VCaP (cell line): ENCODE data around the gene MYBPH.

Experiments used
- H3K27ac ChIP-seq: fragments of 450-650 bp; 2 replicates; pipeline ENCODE4 v1.5.1; 2017
- TF ChIP-seq, protein P1 (sequence below): fragments of 450-650 bp; conservative IDR thresholded peaks from 2 replicates; pipeline ENCODE4 v1.5.1; 2017; ENCODE audit warnings: mild to moderate bottlenecking, moderate library complexity

Gene MYBPH

DNA sequence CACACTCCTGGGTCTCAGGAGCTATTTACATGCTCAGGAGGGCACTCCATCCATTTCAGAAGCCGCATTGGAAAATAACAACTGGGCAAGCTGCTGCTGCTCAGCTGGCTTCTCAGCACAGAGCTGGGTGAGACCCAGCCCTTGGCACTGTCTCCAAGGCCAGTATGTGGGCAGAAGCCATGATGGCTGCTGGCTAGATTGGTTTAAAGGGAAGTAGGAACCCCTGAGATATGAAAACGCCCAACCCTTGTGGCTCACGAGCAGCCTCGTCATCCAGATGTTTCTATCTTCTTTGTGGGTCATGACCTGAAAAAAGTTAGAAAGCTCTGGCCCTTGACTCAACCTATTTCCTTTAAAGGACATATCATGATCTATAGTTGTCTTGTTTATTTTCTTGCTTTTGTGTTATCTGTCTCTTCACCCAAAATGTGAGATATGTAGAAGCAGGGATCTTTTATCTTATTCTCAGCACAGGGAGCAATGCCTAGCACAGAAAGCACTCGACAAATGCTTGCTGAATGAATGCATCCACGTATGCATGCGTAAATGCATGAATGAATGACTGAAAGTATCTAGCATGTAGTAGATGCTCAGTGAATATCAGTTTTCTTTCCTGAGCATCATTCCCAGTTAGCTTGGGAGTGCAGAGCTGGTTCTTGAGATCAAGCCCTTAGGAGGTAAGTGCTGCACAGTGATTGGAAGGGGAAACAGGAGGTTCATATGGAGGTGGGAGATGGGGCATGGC, 11.6 kb downstream of the MYBPH start:
- TF ChIP-seq, protein P1, sequence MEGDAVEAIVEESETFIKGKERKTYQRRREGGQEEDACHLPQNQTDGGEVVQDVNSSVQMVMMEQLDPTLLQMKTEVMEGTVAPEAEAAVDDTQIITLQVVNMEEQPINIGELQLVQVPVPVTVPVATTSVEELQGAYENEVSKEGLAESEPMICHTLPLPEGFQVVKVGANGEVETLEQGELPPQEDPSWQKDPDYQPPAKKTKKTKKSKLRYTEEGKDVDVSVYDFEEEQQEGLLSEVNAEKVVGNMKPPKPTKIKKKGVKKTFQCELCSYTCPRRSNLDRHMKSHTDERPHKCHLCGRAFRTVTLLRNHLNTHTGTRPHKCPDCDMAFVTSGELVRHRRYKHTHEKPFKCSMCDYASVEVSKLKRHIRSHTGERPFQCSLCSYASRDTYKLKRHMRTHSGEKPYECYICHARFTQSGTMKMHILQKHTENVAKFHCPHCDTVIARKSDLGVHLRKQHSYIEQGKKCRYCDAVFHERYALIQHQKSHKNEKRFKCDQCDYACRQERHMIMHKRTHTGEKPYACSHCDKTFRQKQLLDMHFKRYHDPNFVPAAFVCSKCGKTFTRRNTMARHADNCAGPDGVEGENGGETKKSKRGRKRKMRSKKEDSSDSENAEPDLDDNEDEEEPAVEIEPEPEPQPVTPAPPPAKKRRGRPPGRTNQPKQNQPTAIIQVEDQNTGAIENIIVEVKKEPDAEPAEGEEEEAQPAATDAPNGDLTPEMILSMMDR = no peak
- H3K27ac ChIP-seq = no peak overlapping the region

DNA sequence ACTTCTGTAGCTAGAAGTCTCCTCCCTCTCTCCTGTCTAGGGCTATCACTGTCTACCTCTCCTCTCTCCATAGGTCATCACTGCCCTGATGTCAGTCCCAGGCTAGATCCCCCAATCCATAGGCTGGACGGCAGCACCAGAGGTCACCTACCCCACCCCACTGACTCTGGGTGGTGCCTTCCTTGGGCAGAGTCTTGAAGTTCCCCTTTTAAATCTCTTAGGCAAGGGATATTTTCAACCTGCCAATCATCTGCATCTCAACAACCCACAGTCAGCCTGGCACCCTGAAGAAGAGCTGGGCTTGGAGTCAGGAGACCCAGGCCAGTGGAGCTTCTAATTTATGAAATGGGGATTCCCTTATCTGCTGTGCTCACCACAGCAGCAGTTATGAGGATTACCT, 13.2 kb downstream of the MYBPH start:
- TF ChIP-seq, protein P1 = no peak
- no peak overlapping the region for H3K27ac ChIP-seq

DNA sequence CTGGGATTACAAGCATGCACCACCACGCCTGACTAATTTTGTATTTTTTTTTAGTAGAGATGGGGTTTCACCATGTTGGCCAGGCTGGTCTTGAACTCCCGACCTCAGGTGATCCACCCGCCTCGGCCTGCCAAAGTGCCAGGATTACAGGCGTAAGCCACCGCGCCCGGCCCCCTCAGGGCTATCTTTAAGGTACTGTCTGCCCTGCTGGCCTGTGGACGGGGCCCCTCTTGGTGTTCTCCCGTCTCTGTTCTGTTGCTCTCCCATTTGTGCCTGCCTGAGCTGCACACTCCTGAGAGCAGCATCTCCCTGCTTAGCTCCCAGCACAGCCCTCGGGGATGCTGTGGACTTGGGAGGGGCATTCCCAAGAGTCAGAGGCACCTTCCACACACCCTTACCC, 13.9 kb downstream of the MYBPH start:
- no peak overlapping the region for H3K27ac ChIP-seq
- TF ChIP-seq, protein P1 = no peak

DNA sequence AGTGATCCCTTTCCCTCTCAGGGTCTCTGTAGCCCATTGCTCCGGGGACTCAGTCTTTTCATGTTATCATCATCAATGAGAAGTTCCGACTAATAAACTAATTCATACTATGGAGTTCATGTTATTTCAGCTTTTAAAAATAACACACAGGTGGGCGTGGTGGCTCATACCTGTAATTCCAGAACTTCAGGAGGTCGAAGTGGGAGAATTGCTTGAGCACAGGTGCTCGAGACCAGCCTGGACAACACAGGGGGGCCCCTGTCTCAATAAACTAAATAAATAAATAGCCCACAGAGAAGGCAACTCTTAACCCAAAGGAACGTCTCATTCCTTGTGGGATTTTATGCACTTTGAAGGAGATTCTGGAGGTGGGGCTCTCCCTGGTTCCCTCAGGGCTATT, 14.5 kb downstream of the MYBPH start:
- TF ChIP-seq, protein P1 = no peak
- H3K27ac ChIP-seq = no peak overlapping the region

DNA sequence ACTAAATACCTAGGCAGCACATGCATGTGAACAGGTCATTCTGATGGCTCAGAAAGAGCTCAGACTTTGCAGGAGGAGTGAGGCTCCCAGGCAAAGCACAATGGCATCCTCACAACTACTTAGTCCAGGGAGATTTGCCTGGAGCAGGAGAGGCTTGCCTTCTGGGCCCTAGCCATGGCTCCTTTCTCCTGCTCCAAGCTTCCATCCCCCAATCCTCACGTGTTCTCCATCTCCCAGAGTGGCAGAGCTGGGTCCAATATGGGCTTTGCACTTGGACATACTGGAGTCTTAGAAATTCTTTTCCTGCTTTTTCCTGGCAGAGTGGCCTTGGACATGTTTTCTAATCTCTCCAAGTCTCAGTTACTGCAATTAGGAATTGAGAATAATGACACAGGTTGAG, 15.8 kb downstream of the MYBPH start:
- no peak overlapping the region for H3K27ac ChIP-seq
- TF ChIP-seq, protein P1 = no peak

DNA sequence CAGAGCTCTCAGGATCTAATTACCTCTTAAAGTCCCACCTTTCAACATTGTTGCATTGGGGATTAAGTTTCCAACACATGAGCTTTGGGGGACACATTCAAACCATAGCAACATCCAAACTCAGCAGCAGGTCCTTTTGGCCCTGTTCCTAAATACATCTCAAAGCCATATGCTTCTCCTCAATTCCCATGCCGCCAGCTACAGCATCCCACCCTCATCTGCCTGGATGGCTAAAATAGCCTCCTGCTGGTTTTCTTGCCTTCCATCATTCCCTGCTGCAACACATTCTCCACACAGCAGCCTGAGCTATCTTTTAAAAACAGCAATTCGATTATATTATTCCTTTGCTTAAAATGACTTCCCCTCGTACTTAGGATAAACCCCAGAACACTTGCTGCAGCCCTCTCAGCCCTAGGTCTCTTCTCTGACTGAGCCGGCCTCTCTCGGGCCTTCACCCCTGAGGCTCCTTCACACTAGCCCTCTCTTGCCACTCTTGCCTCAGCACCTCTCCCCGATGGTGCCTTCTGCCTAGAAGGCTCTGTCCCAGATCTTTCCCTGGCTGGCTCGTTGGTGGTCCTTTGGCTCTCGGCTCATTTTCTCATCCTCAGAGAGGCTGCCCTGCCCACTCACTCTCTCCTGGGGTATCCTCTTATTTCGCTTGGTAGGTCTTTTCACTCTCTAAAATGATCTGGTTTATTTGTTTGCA, 16.5 kb downstream of the MYBPH start:
- TF ChIP-seq, protein P1 = no peak
- H3K27ac ChIP-seq = no peak overlapping the region

DNA sequence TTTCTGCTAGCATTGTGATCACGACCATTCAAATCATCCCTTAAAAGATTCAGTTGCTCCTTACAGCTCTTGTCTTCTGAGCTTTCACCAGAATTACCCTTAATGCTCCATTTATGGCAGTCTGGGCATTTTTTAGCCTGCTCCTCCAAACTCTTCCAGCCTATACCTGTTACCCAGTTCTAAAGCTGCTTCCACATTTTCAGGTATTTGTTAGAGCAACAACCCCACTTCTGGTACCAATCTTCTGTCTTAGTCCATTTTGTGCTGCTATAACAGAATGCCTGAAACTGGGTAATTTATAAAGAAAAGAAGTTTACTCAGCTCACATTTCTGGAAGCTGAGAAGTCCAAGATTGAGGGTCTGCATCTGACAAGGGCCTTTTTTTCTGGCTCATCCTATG, 17.2 kb downstream of the MYBPH start:
- TF ChIP-seq, protein P1 = no peak
- H3K27ac ChIP-seq = no peak overlapping the region
